K562 (cell line): ENCODE data around the gene MBOAT7.
"Not testable (repeated sequence)": the region's sequence is repeated elsewhere in the genome, so short reads cannot be mapped to it uniquely, and the experiment has no call there.

Experiments used
- ARID2 ChIP-seq: fragments of 450-650 bp; IDR thresholded peaks from 2 replicates; pipeline ENCODE4 v1.6.1; 2017; ENCODE audit warnings: antibody characterized with exemption, mild to moderate bottlenecking
- ARNT ChIP-seq, 2 experiments: fragments of 450-650 bp; IDR thresholded peaks; 2 replicates each; pipeline ENCODE4 v1.6.1; 2016; ENCODE audit warnings: mild to moderate bottlenecking in 1 of 2
- FOSL1 ChIP-seq: fragments of 200-800 bp; sonication (Bioruptor generic); conservative IDR thresholded peaks from 2 replicates; pipeline ENCODE4 v1.6.1; 2016; ENCODE audit warnings: missing genetic modification characterization, missing compliant biosample characterization
- NR2C2 ChIP-seq, 2 experiments: fragments of 200-800 bp in 1 of 2; sonication (Bioruptor generic) in 1 of 2; sonication (generic) in 1 of 2; formaldehyde crosslinking in 1 of 2; IDR thresholded peaks; 2 replicates each; pipeline versions ENCODE4 v1.6.1 to v1.8.0; 2016 to 2022; ENCODE audit warnings: mild to moderate bottlenecking in 1 of 2, missing compliant biosample characterization in 1 of 2, missing genetic modification characterization in 1 of 2, missing genetic modification reagents in 1 of 2
- NR3C1 ChIP-seq: sonication (generic); formaldehyde crosslinking; IDR thresholded peaks from 2 replicates; pipeline ENCODE4 v1.8.1; 2022; ENCODE audit warnings: missing genetic modification reagents
- ZNF133 ChIP-seq: fragments of 250-450 bp; sonication (Bioruptor Pico); IDR thresholded peaks from 2 replicates; pipeline ENCODE4 v1.4.0; 2020; ENCODE audit warnings: mild to moderate bottlenecking
- ZNF644 ChIP-seq: fragments of 200-800 bp; sonication (Bioruptor generic); IDR thresholded peaks from 2 replicates; pipeline ENCODE4 v1.6.1; 2016; ENCODE audit warnings: low read depth, missing genetic modification characterization, missing compliant biosample characterization
- TF ChIP-seq, protein P1 (sequence below): fragments of 250-450 bp; sonication (Bioruptor Pico); IDR thresholded peaks from 2 replicates; pipeline ENCODE4 v1.5.0; 2021
- TF ChIP-seq, protein P2 (sequence below): sonication (generic); formaldehyde crosslinking; IDR thresholded peaks from 2 replicates; pipeline ENCODE4 v1.5.0; 2020; ENCODE audit warnings: missing genetic modification reagents
- TF ChIP-seq, protein P3 (sequence below), 3 experiments: IDR thresholded peaks in 2 of 3; conservative IDR thresholded peaks in 1 of 3; 2 replicates each; pipeline ENCODE4 v1.5.1; 2011 to 2012; ENCODE audit warnings: low read length in 3 of 3, mild to moderate bottlenecking in 3 of 3, control low read depth in 2 of 3, improper control_type of control experiment in 1 of 3, inconsistent platforms in 1 of 3, low read depth in 1 of 3, mixed read lengths in 1 of 3, moderate library complexity in 1 of 3; ENCODE audit not compliant: insufficient read depth in 2 of 3
- TF ChIP-seq, protein P4 (sequence below): sonication (generic); formaldehyde crosslinking; IDR thresholded peaks from 2 replicates; pipeline ENCODE4 v1.9.0; 2022; ENCODE audit warnings: mild to moderate bottlenecking, missing genetic modification reagents

DNA sequence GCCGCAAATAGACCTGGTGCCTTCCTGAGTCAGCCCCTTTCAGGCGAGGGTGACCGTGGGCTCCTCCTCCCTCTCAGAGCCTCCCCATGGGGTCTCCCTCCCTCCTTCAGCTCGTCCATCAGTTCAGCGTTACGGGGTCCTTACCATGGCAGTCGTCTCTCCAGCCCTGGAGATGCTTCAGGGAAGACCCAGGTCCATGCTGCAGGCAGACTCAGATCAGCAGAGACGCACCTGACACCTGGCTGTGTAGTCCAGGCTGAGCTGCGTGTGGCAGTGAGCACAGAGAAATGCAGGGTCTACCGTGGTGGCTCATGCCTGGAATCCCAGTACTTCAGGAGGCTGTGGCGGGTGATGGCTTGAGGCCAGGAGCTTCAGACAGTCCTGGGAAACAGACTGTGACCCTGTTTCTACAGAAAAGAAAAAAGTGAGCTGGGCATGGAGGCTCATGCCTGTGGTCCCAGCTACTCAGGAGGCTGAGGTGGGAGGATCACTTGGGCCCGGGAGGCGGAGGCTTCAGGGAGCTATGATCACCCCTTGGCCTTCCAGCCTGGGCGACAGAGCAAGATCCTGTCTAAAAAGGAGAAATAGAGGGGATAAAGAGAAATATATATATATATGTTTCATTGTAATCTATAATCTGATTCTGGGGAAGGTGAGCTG, 34.0 kb upstream of the MBOAT7 start:
- not testable (repeated sequence) for TF ChIP-seq NR3C1 (CRISPR knock-in tag); ARNT (IDR thresholded peaks at IDR 0.05); ZNF644 (tag); ZNF133; FOSL1; NR2C2 (CRISPR knock-in tag; IDR thresholded peaks at IDR 0.05); NR2C2 (tag; IDR thresholded peaks at IDR 0.05); ARID2
- TF ChIP-seq, protein P1, sequence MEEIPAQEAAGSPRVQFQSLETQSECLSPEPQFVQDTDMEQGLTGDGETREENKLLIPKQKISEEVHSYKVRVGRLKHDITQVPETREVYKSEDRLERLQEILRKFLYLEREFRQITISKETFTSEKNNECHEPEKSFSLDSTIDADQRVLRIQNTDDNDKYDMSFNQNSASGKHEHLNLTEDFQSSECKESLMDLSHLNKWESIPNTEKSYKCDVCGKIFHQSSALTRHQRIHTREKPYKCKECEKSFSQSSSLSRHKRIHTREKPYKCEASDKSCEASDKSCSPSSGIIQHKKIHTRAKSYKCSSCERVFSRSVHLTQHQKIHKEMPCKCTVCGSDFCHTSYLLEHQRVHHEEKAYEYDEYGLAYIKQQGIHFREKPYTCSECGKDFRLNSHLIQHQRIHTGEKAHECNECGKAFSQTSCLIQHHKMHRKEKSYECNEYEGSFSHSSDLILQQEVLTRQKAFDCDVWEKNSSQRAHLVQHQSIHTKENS (CRISPR knock-in tag), result not testable (repeated sequence)
- TF ChIP-seq, protein P2, sequence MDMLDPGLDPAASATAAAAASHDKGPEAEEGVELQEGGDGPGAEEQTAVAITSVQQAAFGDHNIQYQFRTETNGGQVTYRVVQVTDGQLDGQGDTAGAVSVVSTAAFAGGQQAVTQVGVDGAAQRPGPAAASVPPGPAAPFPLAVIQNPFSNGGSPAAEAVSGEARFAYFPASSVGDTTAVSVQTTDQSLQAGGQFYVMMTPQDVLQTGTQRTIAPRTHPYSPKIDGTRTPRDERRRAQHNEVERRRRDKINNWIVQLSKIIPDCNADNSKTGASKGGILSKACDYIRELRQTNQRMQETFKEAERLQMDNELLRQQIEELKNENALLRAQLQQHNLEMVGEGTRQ (CRISPR knock-in tag), result not testable (repeated sequence)
- TF ChIP-seq, protein P3, sequence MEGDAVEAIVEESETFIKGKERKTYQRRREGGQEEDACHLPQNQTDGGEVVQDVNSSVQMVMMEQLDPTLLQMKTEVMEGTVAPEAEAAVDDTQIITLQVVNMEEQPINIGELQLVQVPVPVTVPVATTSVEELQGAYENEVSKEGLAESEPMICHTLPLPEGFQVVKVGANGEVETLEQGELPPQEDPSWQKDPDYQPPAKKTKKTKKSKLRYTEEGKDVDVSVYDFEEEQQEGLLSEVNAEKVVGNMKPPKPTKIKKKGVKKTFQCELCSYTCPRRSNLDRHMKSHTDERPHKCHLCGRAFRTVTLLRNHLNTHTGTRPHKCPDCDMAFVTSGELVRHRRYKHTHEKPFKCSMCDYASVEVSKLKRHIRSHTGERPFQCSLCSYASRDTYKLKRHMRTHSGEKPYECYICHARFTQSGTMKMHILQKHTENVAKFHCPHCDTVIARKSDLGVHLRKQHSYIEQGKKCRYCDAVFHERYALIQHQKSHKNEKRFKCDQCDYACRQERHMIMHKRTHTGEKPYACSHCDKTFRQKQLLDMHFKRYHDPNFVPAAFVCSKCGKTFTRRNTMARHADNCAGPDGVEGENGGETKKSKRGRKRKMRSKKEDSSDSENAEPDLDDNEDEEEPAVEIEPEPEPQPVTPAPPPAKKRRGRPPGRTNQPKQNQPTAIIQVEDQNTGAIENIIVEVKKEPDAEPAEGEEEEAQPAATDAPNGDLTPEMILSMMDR (IDR thresholded peaks at IDR 0.05 in 2 of 3, conservative IDR thresholded peaks at IDR 0.05 in 1 of 3; ENCODE audit: insufficient read depth in 2 of 3, low read depth in 1 of 3, low read length in 3 of 3), result not testable (repeated sequence)
- TF ChIP-seq, protein P4, sequence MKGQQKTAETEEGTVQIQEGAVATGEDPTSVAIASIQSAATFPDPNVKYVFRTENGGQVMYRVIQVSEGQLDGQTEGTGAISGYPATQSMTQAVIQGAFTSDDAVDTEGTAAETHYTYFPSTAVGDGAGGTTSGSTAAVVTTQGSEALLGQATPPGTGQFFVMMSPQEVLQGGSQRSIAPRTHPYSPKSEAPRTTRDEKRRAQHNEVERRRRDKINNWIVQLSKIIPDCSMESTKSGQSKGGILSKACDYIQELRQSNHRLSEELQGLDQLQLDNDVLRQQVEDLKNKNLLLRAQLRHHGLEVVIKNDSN (CRISPR knock-in tag), result not testable (repeated sequence)
